ENCODE measurements around the gene RIMBP2.
"Not testable (repeated sequence)": the region's sequence is repeated elsewhere in the genome, so short reads cannot be mapped to it uniquely, and the experiment has no call there.

Gene RIMBP2

GRCh38 chr12:130715998-130716968 is at the start of gene RIMBP2:
RIMBP2 (minus strand) TSS chr12:130716299; CDS start chr12:130479013, 237,286 bp downstream.
- DNase-seq: no peak

- DNase-seq: no peak
Measured at GRCh38 chr12:130765186-130765659, 49.1 kb upstream of the RIMBP2 start.

GRCh38 chr12:130764475-130765185 is 48.5 kb upstream of the RIMBP2 start:
- no peak for DNase-seq

- no peak for DNase-seq
Measured at GRCh38 chr12:130764073-130764472, 48.0 kb upstream of the RIMBP2 start.

- no peak for DNase-seq
Measured at GRCh38 chr12:130762319-130762675, 46.2 kb upstream of the RIMBP2 start.

- peak; percentile 68 for DNase-seq
Measured at GRCh38 chr12:130761537-130762318, 45.6 kb upstream of the RIMBP2 start.

- DNase-seq: no peak
Measured at GRCh38 chr12:130754234-130754901, 38.3 kb upstream of the RIMBP2 start.

- DNase-seq: no peak
Measured at GRCh38 chr12:130752692-130753230, 36.7 kb upstream of the RIMBP2 start.

- not testable (repeated sequence) for DNase-seq
Measured at GRCh38 chr12:130752037-130752436, 35.9 kb upstream of the RIMBP2 start.

GRCh38 chr12:130748786-130749185 is 32.7 kb upstream of the RIMBP2 start:
- no peak for DNase-seq

- peak; percentile 78 for DNase-seq
Measured at GRCh38 chr12:130747867-130748740, 32.0 kb upstream of the RIMBP2 start.

GRCh38 chr12:130746546-130746945 is 30.4 kb upstream of the RIMBP2 start:
- DNase-seq: no peak

- no peak for DNase-seq
Measured at GRCh38 chr12:130745921-130746320, 29.8 kb upstream of the RIMBP2 start.

GRCh38 chr12:130744274-130744673 is 28.2 kb upstream of the RIMBP2 start:
- DNase-seq: no peak

GRCh38 chr12:130743606-130744005 is 27.5 kb upstream of the RIMBP2 start:
- no peak for DNase-seq

- no peak for DNase-seq
Measured at GRCh38 chr12:130743176-130743575, 27.1 kb upstream of the RIMBP2 start.

- DNase-seq: no peak
Measured at GRCh38 chr12:130742716-130743115, 26.6 kb upstream of the RIMBP2 start.

- DNase-seq: no peak
Measured at GRCh38 chr12:130742112-130742511, 26.0 kb upstream of the RIMBP2 start.

GRCh38 chr12:130739571-130739970 is 23.5 kb upstream of the RIMBP2 start:
- DNase-seq: no peak

- DNase-seq: not testable (repeated sequence)
Measured at GRCh38 chr12:130738403-130738802, 22.3 kb upstream of the RIMBP2 start.

GRCh38 chr12:130737731-130738130 is 21.6 kb upstream of the RIMBP2 start:
- DNase-seq: no peak

Data from stimulated activated CD4-positive, alpha-beta T cell treated with anti-CD3 and anti-CD28 coated beads, Interleukin-4, amount 100 ng/mL, for 1 hour (primary cell).